ENCODE results near the gene PECR.

GRCh38 chr2:216002101-216002678 lies 79.4 kb downstream of the PECR start:
- TF ChIP-seq, protein P1, sequence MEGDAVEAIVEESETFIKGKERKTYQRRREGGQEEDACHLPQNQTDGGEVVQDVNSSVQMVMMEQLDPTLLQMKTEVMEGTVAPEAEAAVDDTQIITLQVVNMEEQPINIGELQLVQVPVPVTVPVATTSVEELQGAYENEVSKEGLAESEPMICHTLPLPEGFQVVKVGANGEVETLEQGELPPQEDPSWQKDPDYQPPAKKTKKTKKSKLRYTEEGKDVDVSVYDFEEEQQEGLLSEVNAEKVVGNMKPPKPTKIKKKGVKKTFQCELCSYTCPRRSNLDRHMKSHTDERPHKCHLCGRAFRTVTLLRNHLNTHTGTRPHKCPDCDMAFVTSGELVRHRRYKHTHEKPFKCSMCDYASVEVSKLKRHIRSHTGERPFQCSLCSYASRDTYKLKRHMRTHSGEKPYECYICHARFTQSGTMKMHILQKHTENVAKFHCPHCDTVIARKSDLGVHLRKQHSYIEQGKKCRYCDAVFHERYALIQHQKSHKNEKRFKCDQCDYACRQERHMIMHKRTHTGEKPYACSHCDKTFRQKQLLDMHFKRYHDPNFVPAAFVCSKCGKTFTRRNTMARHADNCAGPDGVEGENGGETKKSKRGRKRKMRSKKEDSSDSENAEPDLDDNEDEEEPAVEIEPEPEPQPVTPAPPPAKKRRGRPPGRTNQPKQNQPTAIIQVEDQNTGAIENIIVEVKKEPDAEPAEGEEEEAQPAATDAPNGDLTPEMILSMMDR (IDR thresholded peaks at IDR 0.05), result no peak
- TF ChIP-seq POLR2A (IDR thresholded peaks at IDR 0.05), result no peak

Data from breast epithelium (tissue), 3 donors.